IPS-18a (cell line): Measurements from ENCODE around the gene TIMM21.

ENCODE experiments used
- H3K27ac ChIP-seq: one replicate; pipeline ENCODE4 v1.5.1; 2013; ENCODE audit warnings: low read length
- H3K27me3 ChIP-seq: one replicate; pipeline ENCODE4 v1.6.1; 2013; ENCODE audit warnings: mild to moderate bottlenecking, low read length; ENCODE audit not compliant: control insufficient read depth, insufficient read depth
- H3K36me3 ChIP-seq: one replicate; pipeline ENCODE4 v1.6.1; 2013; ENCODE audit warnings: low read depth, low read length; ENCODE audit not compliant: control insufficient read depth
- H3K4me1 ChIP-seq: one replicate; pipeline ENCODE4 v1.6.1; 2013; ENCODE audit warnings: low read depth, low read length; ENCODE audit not compliant: control insufficient read depth
- H3K4me3 ChIP-seq: one replicate; pipeline ENCODE4 v1.5.1; 2013; ENCODE audit warnings: low read length
- H3K9ac ChIP-seq: one replicate; pipeline ENCODE4 v1.6.1; 2013; ENCODE audit warnings: mild to moderate bottlenecking, low read length, moderate library complexity
- H3K9me3 ChIP-seq: one replicate; pipeline ENCODE4 v1.6.1; 2013; ENCODE audit warnings: low read depth, low read length; ENCODE audit not compliant: control insufficient read depth

The TIMM21 gene

GRCh38 chr18:74172697-74173433, 24.5 kb downstream of the TIMM21 start:
- Histone ChIP-seq H3K27ac (no peak overlapping the region), H3K27me3 (no peaks in the 10 kb centered on the region), H3K9me3 (no peaks in the 10 kb centered on the region), H3K4me3 (no peak overlapping the region), H3K9ac (no peak overlapping the region), H3K36me3 (no peaks in the 10 kb centered on the region), H3K4me1 (no peaks in the 10 kb centered on the region)

GRCh38 chr18:74173434-74173750, 25.1 kb downstream of the TIMM21 start:
- Histone ChIP-seq H3K9me3 (no peaks in the 10 kb centered on the region), H3K36me3 (no peaks in the 10 kb centered on the region), H3K4me3 (no peak overlapping the region), H3K4me1 (no peaks in the 10 kb centered on the region), H3K9ac (no peak overlapping the region), H3K27ac (no peak overlapping the region), H3K27me3 (no peaks in the 10 kb centered on the region)

GRCh38 chr18:74175658-74176057, 27.3 kb downstream of the TIMM21 start:
- H3K27me3 ChIP-seq: no peaks in the 10 kb centered on the region
- no peaks in the 10 kb centered on the region for H3K4me1 ChIP-seq
- no peaks in the 10 kb centered on the region for H3K9me3 ChIP-seq
- no peak overlapping the region for H3K27ac ChIP-seq
- H3K36me3 ChIP-seq: no peaks in the 10 kb centered on the region
- H3K9ac ChIP-seq: no peak overlapping the region
- H3K4me3 ChIP-seq: no peak overlapping the region

GRCh38 chr18:74178884-74179283, 30.6 kb downstream of the TIMM21 start:
- Histone ChIP-seq H3K4me1 (no peaks in the 10 kb centered on the region), H3K36me3 (no peaks in the 10 kb centered on the region), H3K27me3 (no peaks in the 10 kb centered on the region), H3K4me3 (no peak overlapping the region), H3K9ac (no peak overlapping the region), H3K9me3 (no peaks in the 10 kb centered on the region), H3K27ac (no peak overlapping the region)

- Histone ChIP-seq H3K27me3 (no peaks in the 10 kb centered on the region), H3K9me3 (no peaks in the 10 kb centered on the region), H3K9ac (no peak overlapping the region), H3K4me3 (no peak overlapping the region), H3K4me1 (peaks cover under 1% of the 10 kb centered on the region), H3K36me3 (no peaks in the 10 kb centered on the region), H3K27ac (no peak overlapping the region)
Measured at GRCh38 chr18:74179623-74180199, 31.4 kb downstream of the TIMM21 start.

- H3K27me3 ChIP-seq: no peaks in the 10 kb centered on the region
- H3K27ac ChIP-seq: no peak overlapping the region
- no peak overlapping the region for H3K9ac ChIP-seq
- no peak overlapping the region for H3K4me3 ChIP-seq
- peaks cover 4% of the 10 kb centered on the region for H3K4me1 ChIP-seq
- no peaks in the 10 kb centered on the region for H3K36me3 ChIP-seq
- H3K9me3 ChIP-seq: no peaks in the 10 kb centered on the region
Measured at GRCh38 chr18:74182335-74182734, 34.0 kb downstream of the TIMM21 start.

- Histone ChIP-seq H3K27me3 (no peaks in the 10 kb centered on the region), H3K4me3 (no peak overlapping the region), H3K27ac (no peak overlapping the region), H3K9me3 (no peaks in the 10 kb centered on the region), H3K4me1 (peaks cover 4% of the 10 kb centered on the region), H3K9ac (no peak overlapping the region), H3K36me3 (no peaks in the 10 kb centered on the region)
Measured at GRCh38 chr18:74183130-74183529, 34.8 kb downstream of the TIMM21 start.

- H3K27me3 ChIP-seq: no peaks in the 10 kb centered on the region
- no peaks in the 10 kb centered on the region for H3K36me3 ChIP-seq
- H3K27ac ChIP-seq: no peak overlapping the region
- H3K4me3 ChIP-seq: no peak overlapping the region
- H3K9ac ChIP-seq: no peak overlapping the region
- H3K4me1 ChIP-seq: peaks cover 4% of the 10 kb centered on the region
- H3K9me3 ChIP-seq: no peaks in the 10 kb centered on the region
Measured at GRCh38 chr18:74184875-74185274, 36.6 kb downstream of the TIMM21 start.

GRCh38 chr18:74185860-74186259, 37.5 kb downstream of the TIMM21 start:
- H3K27ac ChIP-seq: no peak overlapping the region
- H3K36me3 ChIP-seq: no peaks in the 10 kb centered on the region
- H3K27me3 ChIP-seq: no peaks in the 10 kb centered on the region
- no peaks in the 10 kb centered on the region for H3K9me3 ChIP-seq
- H3K9ac ChIP-seq: no peak overlapping the region
- peaks cover 4% of the 10 kb centered on the region for H3K4me1 ChIP-seq
- H3K4me3 ChIP-seq: no peak overlapping the region

GRCh38 chr18:74186661-74187060, 38.3 kb downstream of the TIMM21 start:
- Histone ChIP-seq H3K36me3 (no peaks in the 10 kb centered on the region), H3K9me3 (no peaks in the 10 kb centered on the region), H3K27ac (no peak overlapping the region), H3K27me3 (no peaks in the 10 kb centered on the region), H3K4me1 (peaks cover 4% of the 10 kb centered on the region), H3K9ac (no peak overlapping the region), H3K4me3 (no peak overlapping the region)

- no peaks in the 10 kb centered on the region for H3K27me3 ChIP-seq
- no peaks in the 10 kb centered on the region for H3K36me3 ChIP-seq
- H3K9me3 ChIP-seq: no peaks in the 10 kb centered on the region
- H3K4me3 ChIP-seq: no peak overlapping the region
- no peak overlapping the region for H3K9ac ChIP-seq
- H3K27ac ChIP-seq: no peak overlapping the region
- H3K4me1 ChIP-seq: no peaks in the 10 kb centered on the region
Measured at GRCh38 chr18:74190086-74190485, 41.8 kb downstream of the TIMM21 start.

- H3K27me3 ChIP-seq: no peaks in the 10 kb centered on the region
- peaks cover 4% of the 10 kb centered on the region for H3K4me1 ChIP-seq
- no peak overlapping the region for H3K4me3 ChIP-seq
- no peaks in the 10 kb centered on the region for H3K9me3 ChIP-seq
- H3K36me3 ChIP-seq: no peaks in the 10 kb centered on the region
- H3K27ac ChIP-seq: no peak overlapping the region
- no peak overlapping the region for H3K9ac ChIP-seq
Measured at GRCh38 chr18:74191577-74191976, 43.3 kb downstream of the TIMM21 start.
